Natural killer cell (primary cell): ENCODE data around the gene PABPC1L2A. TPM values are rescaled to one million over a fixed set of nuclear protein-coding genes. Genes with fewer than 3 reads are reported as not detected.
"Not testable (repeated sequence)": the region's sequence is repeated elsewhere in the genome, so short reads cannot be mapped to it uniquely, and the experiment has no call there.

ENCODE experiments used
- ATAC-seq, 3 donors: fragments of 150-1000 bp in 2 of 3; fragments of 200-7000 bp in 1 of 3; cut with Tn5 transposase; 1 replicate in 1 of 3; 2 replicates in 2 of 3; pipeline ENCODE4 v1.10.0; 2021; ENCODE audit warnings: mild to moderate bottlenecking in 2 of 3, moderate library complexity in 2 of 3
- DNase-seq, 2 donors: peaks; one replicate each; pipeline versions ENCODE4 v3.0.0 to v3.0.0-alpha.2; 2013 to 2021; ENCODE audit warnings: mixed read lengths in 1 of 2
- H3K27ac ChIP-seq: one replicate; pipeline ENCODE4 v1.5.1; 2013; ENCODE audit warnings: mild to moderate bottlenecking, low read length
- H3K27me3 ChIP-seq: one replicate; pipeline ENCODE4 v1.6.1; 2013; ENCODE audit warnings: low read length; ENCODE audit not compliant: control insufficient read depth, insufficient read depth
- H3K36me3 ChIP-seq: one replicate; pipeline ENCODE4 v1.6.1; 2013; ENCODE audit warnings: low read length; ENCODE audit not compliant: control insufficient read depth, insufficient read depth
- H3K4me1 ChIP-seq: one replicate; pipeline ENCODE4 v1.6.1; 2013; ENCODE audit warnings: low read length; ENCODE audit not compliant: control insufficient read depth, insufficient read depth
- H3K4me3 ChIP-seq: one replicate; pipeline ENCODE4 v1.5.1; 2013; ENCODE audit warnings: low read length
- H3K9me3 ChIP-seq: one replicate; pipeline ENCODE4 v1.6.1; 2013; ENCODE audit warnings: low read length; ENCODE audit not compliant: control insufficient read depth, insufficient read depth
- H3K27ac Mint-ChIP-seq, 2 donors: one replicate each; pipeline ENCODE4 v1.8.0; 2022; ENCODE audit warnings: mild to moderate bottlenecking in 2 of 2, mixed read lengths in 2 of 2, moderate library complexity in 1 of 2
- H3K27me3 Mint-ChIP-seq, 2 donors: one replicate each; pipeline ENCODE4 v1.8.0; 2022; ENCODE audit warnings: low read depth in 2 of 2, mixed read lengths in 2 of 2
- H3K36me3 Mint-ChIP-seq: one replicate; pipeline ENCODE4 v1.8.0; 2022; ENCODE audit warnings: mixed read lengths
- H3K4me1 Mint-ChIP-seq, 2 donors: one replicate each; pipeline ENCODE4 v1.8.0; 2022; ENCODE audit warnings: mixed read lengths in 2 of 2
- H3K4me3 Mint-ChIP-seq: one replicate; pipeline ENCODE4 v1.8.0; 2022; ENCODE audit warnings: mild to moderate bottlenecking, moderate library complexity, mixed read lengths
- H3K9me3 Mint-ChIP-seq, 2 donors: one replicate each; pipeline ENCODE4 v1.8.0; 2022; ENCODE audit warnings: mixed read lengths in 2 of 2
- WGBS: methylation state at CpG from one replicate; pipeline ENCODE4 v1.1.7; 2013; ENCODE audit warnings: missing lambda C conversion rate; ENCODE audit not compliant: insufficient coverage; 5-methylcytosine and 5-hydroxymethylcytosine counted together
- intact Hi-C: fragments of 100-400 bp; cut with micrococcal nuclease; formaldehyde crosslinking; loops from one replicate; pipeline ENCODE4 v1.14.2; 2022
- total RNA-seq, 4 donors: library from RNA; stranded (reverse); fragments of 120-200 nt in 1 of 4; gene quantifications; one replicate each; pipeline versions ENCODE4 v1.2.3 to v1.2.4, GENCODE V29; 2013 to 2022
- TF ChIP-seq, protein P1 (sequence below): fragments of 200-600 bp; IDR thresholded peaks from one replicate; pipeline ENCODE4 v1.8.0; 2022; ENCODE audit warnings: antibody characterized with exemption

The PABPC1L2A gene
- not detected for total RNA-seq
- total RNA-seq (2013) = not detected

DNA sequence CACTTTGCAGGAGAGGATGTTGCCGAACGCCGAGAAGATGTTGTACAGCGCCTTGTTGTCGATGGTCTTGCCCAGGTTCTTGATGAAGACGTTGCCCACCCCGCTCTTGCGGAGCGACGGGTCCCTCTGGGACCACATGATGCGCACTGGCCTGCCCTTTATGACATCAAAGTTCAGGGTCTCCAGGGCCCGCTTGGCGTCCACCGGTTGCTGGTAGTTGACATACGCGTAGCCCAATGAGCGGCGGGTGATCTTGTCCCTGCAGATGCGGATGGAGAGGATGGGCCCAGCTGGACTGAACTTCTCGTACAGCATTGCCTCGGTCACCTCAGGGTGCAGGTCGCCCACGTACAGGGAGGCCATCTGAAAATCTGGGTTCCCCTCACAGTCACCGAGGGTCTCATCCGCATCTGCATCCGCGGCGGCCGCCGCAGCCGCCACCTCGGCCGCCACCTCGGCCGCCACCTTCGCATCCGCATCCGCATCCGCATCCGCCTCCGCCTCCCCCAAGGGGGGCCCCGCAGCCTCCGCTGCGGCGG lies at the start of gene PABPC1L2A:
Gene PABPC1L2A (minus strand): TSS at position 489 of the 539 bp plus-strand sequence. CDS start 126 bp downstream, at position 363.
- intact Hi-C loops, H3K9me3 Mint-ChIP-seq, H3K27ac ChIP-seq, H3K27me3 ChIP-seq, H3K4me1 ChIP-seq, DNase-seq, H3K36me3 Mint-ChIP-seq, H3K4me3 ChIP-seq, ATAC-seq, H3K4me3 Mint-ChIP-seq, H3K36me3 ChIP-seq, H3K4me1 Mint-ChIP-seq, H3K27ac Mint-ChIP-seq, H3K9me3 ChIP-seq: not testable (repeated sequence)
- no CpG with 5 or more reads among the region's 45 CpGs for WGBS
- peaks cover 4 to 13% of the 10 kb centered on the region in 2 donors for H3K27me3 Mint-ChIP-seq

DNA sequence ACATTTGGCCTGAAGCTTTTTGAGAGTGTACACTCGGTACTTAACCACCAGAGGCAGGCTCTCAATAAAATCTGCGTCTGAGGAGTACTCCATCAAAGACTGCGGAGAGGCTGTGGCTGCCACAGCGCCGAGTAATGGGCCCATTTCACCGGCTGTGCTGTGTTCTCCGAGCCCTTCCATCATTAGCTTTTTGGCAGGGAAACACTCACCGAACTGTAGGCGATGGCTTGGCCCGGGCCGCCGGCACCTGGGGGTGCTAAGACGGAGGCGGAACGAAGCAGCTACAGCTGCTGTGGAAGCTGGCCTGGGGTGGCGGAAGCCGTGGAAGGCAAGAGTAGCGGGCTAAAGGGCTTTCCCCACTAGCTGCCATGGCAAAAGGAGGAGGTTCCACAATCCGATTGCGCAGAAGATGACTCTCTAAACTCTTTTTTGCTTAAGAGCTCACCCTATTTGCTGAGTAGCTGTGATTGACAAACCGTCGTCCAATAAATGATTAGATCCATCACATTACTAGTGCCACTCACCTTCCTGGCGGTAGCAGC lies 48.5 kb upstream of the PABPC1L2A start:
- Mint-ChIP-seq H3K4me3 (peak overlapping the region; percentile 5), H3K4me1 (no peaks in the 10 kb centered on the region), H3K27ac (peak overlapping the region in 1 of 2 donors; percentile 33), H3K36me3 (no peaks in the 10 kb centered on the region), H3K9me3 (no peaks in the 10 kb centered on the region), H3K27me3 (peaks cover 0 to 10% of the 10 kb centered on the region in 2 donors)
- ATAC-seq (peak in 2 of 3 donors; percentile 21 to 42), DNase-seq (peak in 1 of 2 donors; percentile 33)
- Histone ChIP-seq H3K4me1 (no peaks in the 10 kb centered on the region), H3K36me3 (no peaks in the 10 kb centered on the region), H3K27me3 (no peaks in the 10 kb centered on the region), H3K4me3 (no peak overlapping the region), H3K9me3 (no peaks in the 10 kb centered on the region), H3K27ac (no peak overlapping the region)
- 31% methylated on average over 23 of the region's 23 CpGs for WGBS
- TF ChIP-seq, protein P1, sequence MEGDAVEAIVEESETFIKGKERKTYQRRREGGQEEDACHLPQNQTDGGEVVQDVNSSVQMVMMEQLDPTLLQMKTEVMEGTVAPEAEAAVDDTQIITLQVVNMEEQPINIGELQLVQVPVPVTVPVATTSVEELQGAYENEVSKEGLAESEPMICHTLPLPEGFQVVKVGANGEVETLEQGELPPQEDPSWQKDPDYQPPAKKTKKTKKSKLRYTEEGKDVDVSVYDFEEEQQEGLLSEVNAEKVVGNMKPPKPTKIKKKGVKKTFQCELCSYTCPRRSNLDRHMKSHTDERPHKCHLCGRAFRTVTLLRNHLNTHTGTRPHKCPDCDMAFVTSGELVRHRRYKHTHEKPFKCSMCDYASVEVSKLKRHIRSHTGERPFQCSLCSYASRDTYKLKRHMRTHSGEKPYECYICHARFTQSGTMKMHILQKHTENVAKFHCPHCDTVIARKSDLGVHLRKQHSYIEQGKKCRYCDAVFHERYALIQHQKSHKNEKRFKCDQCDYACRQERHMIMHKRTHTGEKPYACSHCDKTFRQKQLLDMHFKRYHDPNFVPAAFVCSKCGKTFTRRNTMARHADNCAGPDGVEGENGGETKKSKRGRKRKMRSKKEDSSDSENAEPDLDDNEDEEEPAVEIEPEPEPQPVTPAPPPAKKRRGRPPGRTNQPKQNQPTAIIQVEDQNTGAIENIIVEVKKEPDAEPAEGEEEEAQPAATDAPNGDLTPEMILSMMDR = no peak
- intact Hi-C loops = no loop called here

DNA sequence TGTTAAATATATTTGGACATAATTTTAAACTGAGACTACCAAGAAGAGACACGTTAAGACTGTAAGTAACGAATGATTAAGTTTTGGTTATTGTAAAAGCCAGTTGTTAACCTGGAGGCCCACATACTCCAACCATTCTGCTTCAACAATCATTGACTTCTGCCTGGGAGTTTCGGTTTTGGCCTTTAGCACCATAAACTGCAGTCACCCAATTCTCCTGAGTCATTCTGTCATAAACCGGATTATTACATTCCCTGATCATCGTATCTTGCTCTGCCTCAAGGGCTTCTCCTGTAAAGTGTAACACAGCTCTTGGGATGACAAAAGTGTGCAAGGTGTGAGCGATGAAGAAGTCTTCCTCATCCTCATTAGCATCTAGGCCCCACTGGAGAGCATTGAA lies 46.9 kb upstream of the PABPC1L2A start:
- Mint-ChIP-seq H3K27me3 (peaks cover 0 to 10% of the 10 kb centered on the region in 2 donors), H3K4me1 (no peaks in the 10 kb centered on the region), H3K9me3 (no peaks in the 10 kb centered on the region), H3K27ac (no peak overlapping the region), H3K4me3 (no peak overlapping the region), H3K36me3 (no peaks in the 10 kb centered on the region)
- no peak overlapping the region for H3K27ac ChIP-seq
- TF ChIP-seq, protein P1 = no peak
- H3K36me3 ChIP-seq = no peaks in the 10 kb centered on the region
- intact Hi-C loops = no loop called here
- H3K27me3 ChIP-seq = no peaks in the 10 kb centered on the region
- WGBS = 87% methylated on average over 3 of the region's 6 CpGs
- H3K4me1 ChIP-seq = no peaks in the 10 kb centered on the region
- H3K9me3 ChIP-seq = no peaks in the 10 kb centered on the region
- DNase-seq (no peak), ATAC-seq (no peak)
- no peak overlapping the region for H3K4me3 ChIP-seq

DNA sequence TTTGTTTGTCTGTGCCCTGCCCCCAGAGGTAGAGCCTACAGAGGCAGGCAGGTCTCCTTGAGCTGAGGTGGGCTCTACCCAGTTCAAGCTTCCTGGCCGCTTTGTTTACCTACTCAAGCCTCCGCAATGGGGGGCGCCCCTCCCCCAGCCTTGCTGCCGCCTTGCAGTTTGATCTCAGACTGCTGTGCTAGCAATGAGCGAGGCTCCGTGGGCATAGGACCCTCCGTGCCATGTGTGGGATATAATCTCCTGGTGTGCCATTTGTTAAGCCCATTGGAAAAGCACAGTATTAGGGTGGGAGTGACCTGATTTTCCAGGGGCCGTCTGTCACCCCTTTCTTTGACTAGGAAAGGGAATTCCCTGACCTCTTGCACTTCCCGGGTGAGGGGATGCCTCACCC lies 20.2 kb upstream of the PABPC1L2A start:
- H3K27ac Mint-ChIP-seq, H3K4me1 Mint-ChIP-seq, H3K27ac ChIP-seq, H3K9me3 Mint-ChIP-seq, H3K4me3 ChIP-seq, H3K4me3 Mint-ChIP-seq, H3K36me3 Mint-ChIP-seq, H3K4me1 ChIP-seq, H3K27me3 ChIP-seq, H3K9me3 ChIP-seq, H3K36me3 ChIP-seq, DNase-seq, intact Hi-C loops, ATAC-seq: not testable (repeated sequence)
- 79% methylated on average over 9 of the region's 9 CpGs for WGBS
- peaks cover 0 to 29% of the 10 kb centered on the region in 2 donors for H3K27me3 Mint-ChIP-seq

DNA sequence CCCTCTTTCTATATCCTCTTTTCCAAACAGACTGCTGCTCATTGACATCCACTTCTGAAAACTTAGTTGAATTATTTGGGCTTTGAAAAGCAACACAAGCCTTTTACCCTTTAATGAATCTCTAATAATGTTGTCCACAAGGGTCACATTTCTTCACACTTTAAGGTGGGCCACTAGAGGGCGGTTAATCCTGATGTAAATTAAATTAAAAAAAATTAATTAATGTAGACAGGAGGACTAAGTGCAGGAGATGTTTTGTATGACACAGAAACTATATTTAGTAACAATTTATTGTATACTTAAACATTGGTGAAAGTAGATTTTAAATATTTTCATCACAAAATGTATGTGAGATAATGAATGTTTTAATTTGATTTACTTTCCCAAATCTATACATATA lies 7.5 kb upstream of the PABPC1L2A start:
- H3K27me3 ChIP-seq, H3K4me1 Mint-ChIP-seq, H3K27ac ChIP-seq, H3K27me3 Mint-ChIP-seq, ATAC-seq, H3K4me1 ChIP-seq, intact Hi-C loops, H3K4me3 Mint-ChIP-seq, H3K9me3 Mint-ChIP-seq, H3K36me3 ChIP-seq, H3K4me3 ChIP-seq, H3K27ac Mint-ChIP-seq, H3K36me3 Mint-ChIP-seq, H3K9me3 ChIP-seq: not testable (repeated sequence)
- no CpG with 5 or more reads among the region's 1 CpG for WGBS
- DNase-seq = peak in 1 of 2 donors; percentile 35

DNA sequence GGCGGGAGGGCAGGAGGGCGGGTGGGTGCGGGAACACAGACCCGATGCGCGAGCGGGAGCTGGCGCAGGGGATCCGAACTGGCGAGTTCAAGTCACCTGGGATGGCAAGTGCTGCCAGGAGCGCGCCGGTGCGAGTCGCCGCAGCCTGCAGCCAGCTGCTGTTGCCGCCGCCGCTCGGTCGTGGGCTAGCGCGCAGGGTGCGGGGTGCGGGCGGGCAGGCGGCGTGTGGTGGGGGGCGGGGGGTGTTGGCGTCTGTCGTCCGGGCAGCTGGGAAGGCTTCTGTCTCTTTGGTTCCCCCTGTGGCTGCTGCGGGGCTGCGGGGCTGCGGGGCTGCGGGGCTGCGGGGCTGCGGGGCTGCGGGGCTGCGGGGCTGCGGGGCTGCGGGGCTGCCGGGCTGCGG lies 572 bp upstream of the PABPC1L2A start:
- H3K9me3 Mint-ChIP-seq, H3K4me3 ChIP-seq, H3K27ac ChIP-seq, H3K36me3 Mint-ChIP-seq, H3K9me3 ChIP-seq, H3K36me3 ChIP-seq, H3K4me1 ChIP-seq, H3K27me3 ChIP-seq, DNase-seq, H3K4me3 Mint-ChIP-seq, H3K27ac Mint-ChIP-seq, H3K4me1 Mint-ChIP-seq, ATAC-seq, intact Hi-C loops: not testable (repeated sequence)
- WGBS = no CpG with 5 or more reads among the region's 44 CpGs
- H3K27me3 Mint-ChIP-seq = peaks cover 4 to 13% of the 10 kb centered on the region in 2 donors
